Naive B cell (primary cell): ENCODE data around the gene MGAT5B. TPM values are rescaled to one million over a fixed set of nuclear protein-coding genes. Genes with fewer than 3 reads are reported as not detected.

ENCODE experiments used
- ATAC-seq, 2 donors: fragments of 150-1000 bp; cut with Tn5 transposase; 2 replicates each; pipeline ENCODE4 v1.10.0; 2021; ENCODE audit warnings: low read depth in 2 of 2, mild to moderate bottlenecking in 2 of 2, moderate library complexity in 2 of 2
- DNase-seq: peaks from one replicate; pipeline ENCODE4 v3.0.0; 2022
- H3K27ac Mint-ChIP-seq, 6 donors: one replicate each; pipeline ENCODE4 v1.8.0; 2020 to 2022; ENCODE audit warnings: mild to moderate bottlenecking in 6 of 6, mixed read lengths in 6 of 6, moderate library complexity in 5 of 6, inconsistent platforms in 2 of 6
- H3K27me3 Mint-ChIP-seq, 3 donors: one replicate each; pipeline ENCODE4 v1.8.0; 2021 to 2022; ENCODE audit warnings: mixed read lengths in 3 of 3, mild to moderate bottlenecking in 1 of 3
- H3K36me3 Mint-ChIP-seq, 2 donors: one replicate each; pipeline ENCODE4 v1.8.0; 2020 to 2022; ENCODE audit warnings: mixed read lengths in 2 of 2, inconsistent platforms in 1 of 2, mild to moderate bottlenecking in 1 of 2
- H3K4me1 Mint-ChIP-seq, 3 donors: one replicate each; pipeline ENCODE4 v1.8.0; 2020 to 2022; ENCODE audit warnings: mixed read lengths in 3 of 3, inconsistent platforms in 1 of 3, mild to moderate bottlenecking in 1 of 3, moderate library complexity in 1 of 3
- H3K4me3 Mint-ChIP-seq, 8 donors: one replicate each; pipeline ENCODE4 v1.8.0; 2020 to 2022; ENCODE audit warnings: mild to moderate bottlenecking in 8 of 8, mixed read lengths in 8 of 8, moderate library complexity in 8 of 8, inconsistent platforms in 2 of 8
- H3K9me3 Mint-ChIP-seq, 7 donors: one replicate each; pipeline ENCODE4 v1.8.0; 2020 to 2022; ENCODE audit warnings: mixed read lengths in 7 of 7, mild to moderate bottlenecking in 5 of 7, inconsistent platforms in 2 of 7, moderate library complexity in 1 of 7
- polyA plus RNA-seq, 6 donors: library from polyadenylated mRNA; unstranded; fragments of 300-500 nt; fragmentation: Illumina TruSeq; gene quantifications; one replicate each; pipeline ENCODE4 v1.2.3, GENCODE V29; 2021; ENCODE audit warnings: low read depth in 6 of 6

Gene MGAT5B
- polyA plus RNA-seq, 6 donors from 2014 or later = not detected

DNA sequence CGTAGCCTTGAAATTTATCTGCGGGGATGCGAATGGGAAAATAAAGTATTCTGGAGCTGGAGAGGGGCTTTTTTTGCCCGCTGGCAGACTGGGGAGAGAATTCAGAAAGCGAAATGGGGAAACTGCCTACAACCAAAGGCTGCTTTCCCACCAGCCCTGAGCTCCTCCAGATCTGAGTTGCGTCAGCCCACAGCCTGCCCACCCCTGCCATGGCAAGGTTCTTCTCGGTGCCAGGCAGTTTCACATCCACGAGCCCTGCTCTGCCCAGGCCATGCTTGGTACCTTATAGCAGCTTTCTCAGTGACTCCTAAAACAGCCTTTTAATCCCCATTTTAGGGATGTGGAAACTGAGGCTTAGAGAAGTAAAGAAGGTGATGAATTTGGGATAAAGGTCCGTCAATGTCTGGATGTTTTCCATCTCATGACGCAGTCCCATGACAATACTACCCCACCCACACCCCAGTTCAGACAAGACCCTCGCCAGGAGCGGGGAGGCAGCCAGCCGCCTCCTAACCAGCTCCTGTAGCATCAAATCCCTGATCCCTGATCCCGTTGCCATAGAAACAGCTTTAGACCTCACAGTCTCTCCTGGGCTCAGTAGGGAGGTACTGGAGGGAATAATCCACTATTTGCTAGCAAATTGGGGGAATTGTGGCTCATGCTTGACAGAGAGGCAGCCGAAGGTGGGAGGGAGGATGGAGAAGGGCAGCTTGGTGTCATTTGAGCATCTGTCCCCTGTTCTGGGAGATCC lies 113.5 kb downstream of the MGAT5B start:
- ATAC-seq = no peak
- no peak for DNase-seq
- H3K4me3 Mint-ChIP-seq = peak overlapping the region in 1 of 8 donors; percentile 32
- H3K4me1 Mint-ChIP-seq = peaks cover 7 to 22% (median 10%) of the 10 kb centered on the region in 3 donors
- H3K27ac Mint-ChIP-seq = peak overlapping the region in 1 of 6 donors; percentile 29
- H3K27me3 Mint-ChIP-seq = peaks cover 4 to 21% (median 9%) of the 10 kb centered on the region in 3 donors
- peaks cover 9 to 11% of the 10 kb centered on the region in 2 donors for H3K36me3 Mint-ChIP-seq
- peaks cover 5 to 24% (median 16%) of the 10 kb centered on the region in 7 donors for H3K9me3 Mint-ChIP-seq

DNA sequence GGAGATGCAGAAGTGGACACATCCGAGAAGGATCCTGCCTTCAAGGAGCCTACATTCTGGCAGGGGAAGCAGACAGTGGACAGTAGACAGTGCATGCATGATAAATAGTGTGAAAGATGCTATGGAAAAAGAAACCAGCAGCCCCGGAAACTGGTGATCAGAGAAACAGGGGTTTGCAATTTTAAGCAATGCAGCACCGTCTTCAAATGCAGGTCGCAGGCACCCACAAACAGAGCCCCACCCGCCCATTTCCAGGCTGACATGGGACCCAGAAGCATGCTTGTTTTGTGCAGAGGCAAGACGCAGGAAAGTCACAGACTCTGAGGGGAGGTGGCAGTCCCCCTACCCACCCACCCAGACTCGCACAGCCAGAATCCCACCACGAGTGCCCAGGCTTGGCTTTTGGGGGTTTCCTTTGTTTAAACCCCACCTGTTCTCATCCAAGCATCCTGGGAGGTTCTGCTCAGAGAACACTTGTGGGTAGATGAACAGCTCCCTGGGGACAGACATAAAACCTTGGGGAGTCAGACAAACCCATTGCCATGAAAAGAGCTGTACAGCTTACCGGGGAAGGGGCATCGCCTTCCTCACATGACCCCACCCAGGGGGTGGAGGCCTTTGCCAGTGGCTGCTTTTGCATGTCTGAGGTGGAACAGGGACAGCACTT lies 114.3 kb downstream of the MGAT5B start:
- peak overlapping the region in 3 of 8 donors; percentile 28 to 40 (median 36) for H3K4me3 Mint-ChIP-seq
- peaks cover 5 to 17% (median 11%) of the 10 kb centered on the region in 7 donors for H3K9me3 Mint-ChIP-seq
- H3K27me3 Mint-ChIP-seq = peaks cover 4 to 27% (median 9%) of the 10 kb centered on the region in 3 donors
- ATAC-seq = peak; percentile 39 to 51
- H3K36me3 Mint-ChIP-seq = peaks cover 9 to 11% of the 10 kb centered on the region in 2 donors
- peak overlapping the region in 1 of 6 donors; percentile 49 for H3K27ac Mint-ChIP-seq
- H3K4me1 Mint-ChIP-seq = peaks cover 11 to 28% (median 18%) of the 10 kb centered on the region in 3 donors
- DNase-seq = peak; percentile 50

DNA sequence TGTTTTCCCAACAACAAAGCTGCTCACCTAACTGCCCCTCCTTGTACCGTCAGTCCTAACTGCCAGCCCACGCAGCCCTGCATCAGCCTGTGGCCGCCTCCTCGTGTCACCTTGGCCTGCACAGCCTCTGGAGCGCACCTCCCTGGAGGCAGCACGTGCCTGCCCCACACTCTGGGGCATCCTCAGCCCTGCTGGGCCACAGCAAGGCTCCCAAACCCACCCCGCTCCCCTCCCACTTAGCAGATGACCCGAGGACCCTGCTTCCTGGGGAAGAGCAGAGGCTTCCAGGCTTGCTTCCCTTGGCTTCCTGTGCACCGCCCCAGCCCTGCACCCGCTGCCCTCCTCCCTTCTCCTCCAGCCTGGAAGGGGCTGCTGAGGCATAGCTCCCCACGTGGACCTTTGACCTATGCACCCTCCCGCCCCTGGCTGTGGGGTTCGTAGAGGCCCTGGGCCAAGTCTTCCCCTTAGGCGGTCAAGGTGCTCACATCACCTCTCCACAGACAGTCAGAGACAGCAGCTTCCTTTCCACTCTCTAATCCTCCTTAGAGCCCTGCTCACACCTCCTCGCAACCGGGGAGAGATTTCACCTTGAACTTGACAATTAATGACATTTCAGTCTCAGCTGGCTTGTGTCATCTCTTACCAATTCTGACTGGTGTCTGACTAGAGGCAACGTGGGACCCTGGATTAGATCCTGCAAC lies 115.0 kb downstream of the MGAT5B start:
- Mint-ChIP-seq H3K4me3 (peak overlapping the region in 4 of 8 donors; percentile 22 to 86 (median 44)), H3K27ac (peak overlapping the region in 4 of 6 donors; percentile 16 to 90 (median 51))
- peak; percentile 13 to 21 for ATAC-seq

DNA sequence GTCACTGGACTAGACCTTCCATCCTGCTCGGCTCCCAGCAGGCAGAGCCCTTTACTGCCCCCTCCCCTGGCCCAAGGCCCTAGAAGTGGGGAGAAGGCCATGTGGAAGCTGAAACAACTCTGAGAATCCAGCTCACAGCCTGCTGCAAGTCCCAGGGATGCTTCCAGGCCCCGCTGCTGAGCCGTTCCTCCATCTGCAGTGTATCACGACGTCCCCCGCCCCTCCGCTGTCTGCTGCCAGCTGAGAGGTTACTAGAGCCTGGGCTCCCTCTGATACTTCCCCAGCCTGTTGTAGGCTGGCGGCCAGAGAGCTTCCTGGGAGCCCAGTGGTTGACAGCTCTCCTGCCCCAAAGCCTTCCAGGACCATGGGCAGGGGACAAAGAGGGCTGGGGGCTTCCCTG lies 118.2 kb downstream of the MGAT5B start:
- Mint-ChIP-seq H3K36me3 (no peaks in the 10 kb centered on the region), H3K27me3 (peaks cover 4 to 34% (median 9%) of the 10 kb centered on the region in 3 donors), H3K4me3 (no peak overlapping the region), H3K9me3 (no peaks in the 10 kb centered on the region), H3K4me1 (peaks cover 11 to 36% (median 23%) of the 10 kb centered on the region in 3 donors), H3K27ac (peak overlapping the region in 1 of 6 donors; percentile 70)
- no peak for ATAC-seq
- DNase-seq = no peak

More for the DNA sequence above, 115.0 kb downstream of the MGAT5B start:
- DNase-seq = no peak
- Mint-ChIP-seq H3K27me3 (peaks cover 4 to 33% (median 9%) of the 10 kb centered on the region in 3 donors), H3K36me3 (peaks cover 6% of the 10 kb centered on the region in 2 donors), H3K4me1 (peaks cover 11 to 35% (median 23%) of the 10 kb centered on the region in 3 donors), H3K9me3 (peaks cover 2 to 12% (median 6%) of the 10 kb centered on the region in 7 donors)

DNA sequence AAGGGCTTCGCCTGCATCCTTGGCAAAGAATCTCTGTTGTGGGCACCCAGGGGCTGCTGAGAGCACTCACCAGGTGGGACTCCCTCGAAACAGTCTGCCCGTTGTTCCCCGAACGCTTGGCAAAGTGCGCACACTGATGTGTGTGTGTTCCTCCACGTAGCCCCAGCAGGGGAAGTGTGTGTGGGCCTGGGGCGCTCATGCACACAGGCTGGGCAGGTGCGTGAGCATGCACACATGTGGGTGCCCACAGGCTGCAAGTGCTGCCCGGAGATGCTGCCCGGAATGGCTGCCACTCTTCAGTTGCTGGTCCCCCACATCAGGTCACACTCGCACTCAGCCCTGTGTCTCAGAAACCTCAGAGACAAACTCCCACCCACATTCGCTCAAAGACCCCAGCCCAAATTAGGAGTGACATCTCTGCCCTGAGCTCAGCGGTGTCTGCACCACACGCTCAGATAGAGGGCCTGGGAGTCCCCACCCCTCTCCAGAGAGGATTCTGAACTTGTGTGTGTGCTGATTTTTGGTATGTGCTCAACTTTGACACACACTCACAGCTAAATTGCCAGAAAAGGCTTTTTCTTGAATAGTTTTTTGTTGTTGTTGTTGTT lies 119.4 kb downstream of the MGAT5B start:
- Mint-ChIP-seq H3K27me3 (peaks cover 4 to 34% (median 9%) of the 10 kb centered on the region in 3 donors), H3K4me1 (peaks cover 11 to 26% (median 23%) of the 10 kb centered on the region in 3 donors), H3K4me3 (peak overlapping the region in 3 of 8 donors; percentile 2 to 63 (median 22)), H3K9me3 (no peaks in the 10 kb centered on the region), H3K36me3 (no peaks in the 10 kb centered on the region), H3K27ac (peak overlapping the region in 5 of 6 donors; percentile 19 to 74 (median 56))
- peak; percentile 41 for DNase-seq
- ATAC-seq = peak; percentile 88

DNA sequence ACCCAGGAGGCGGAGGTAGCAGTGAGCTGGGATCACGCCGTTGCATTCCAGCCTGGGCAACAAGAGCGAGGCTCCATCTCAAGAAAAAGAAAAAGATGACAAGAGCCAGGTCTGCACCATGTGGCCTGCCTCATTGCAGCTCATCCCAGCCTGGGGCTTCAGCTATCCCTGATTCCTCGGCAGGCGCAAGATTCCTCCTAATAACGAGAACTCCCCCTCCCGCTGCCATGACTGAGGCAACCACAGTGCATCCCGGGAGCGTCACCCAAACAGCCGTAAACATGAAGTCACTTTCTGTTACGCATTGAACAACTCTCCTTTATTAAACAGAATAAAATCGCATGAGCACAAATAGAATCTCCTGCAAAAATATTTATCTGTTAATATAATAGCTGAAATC lies 120.6 kb downstream of the MGAT5B start:
- no peak overlapping the region for H3K4me3 Mint-ChIP-seq
- no peaks in the 10 kb centered on the region for H3K36me3 Mint-ChIP-seq
- H3K4me1 Mint-ChIP-seq = peaks cover 4 to 19% (median 14%) of the 10 kb centered on the region in 3 donors
- DNase-seq (no peak), ATAC-seq (no peak)
- H3K27ac Mint-ChIP-seq = peak overlapping the region in 1 of 6 donors; percentile 39
- no peaks in the 10 kb centered on the region for H3K9me3 Mint-ChIP-seq
- H3K27me3 Mint-ChIP-seq = peaks cover 0 to 27% (median under 1%) of the 10 kb centered on the region in 3 donors

DNA sequence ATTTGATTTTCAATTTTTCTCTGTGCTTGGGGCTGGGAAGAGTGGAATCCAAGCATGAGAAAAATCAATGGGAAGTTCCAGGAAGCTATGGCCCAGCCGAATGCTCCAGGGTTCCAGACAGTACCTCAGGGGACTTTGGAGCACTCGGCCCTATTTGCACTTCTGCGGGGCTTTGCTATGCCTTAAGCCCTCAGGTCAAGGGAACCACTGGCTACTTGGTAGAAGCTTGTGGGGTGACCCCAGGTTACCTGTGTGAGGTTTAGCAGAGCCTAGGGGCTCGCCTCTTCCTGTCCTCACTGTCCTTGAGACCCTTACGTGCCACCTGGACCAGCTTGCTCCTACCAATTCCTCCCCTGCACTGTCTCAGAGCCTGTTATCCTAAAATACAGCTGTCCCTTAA lies 121.3 kb downstream of the MGAT5B start:
- peaks cover 0 to 27% (median 0%) of the 10 kb centered on the region in 3 donors for H3K27me3 Mint-ChIP-seq
- peak overlapping the region in 1 of 6 donors; percentile 84 for H3K27ac Mint-ChIP-seq
- no peaks in the 10 kb centered on the region for H3K9me3 Mint-ChIP-seq
- DNase-seq = no peak
- no peaks in the 10 kb centered on the region for H3K36me3 Mint-ChIP-seq
- H3K4me3 Mint-ChIP-seq = peak overlapping the region in 1 of 8 donors; percentile 64
- peaks cover 11 to 26% (median 22%) of the 10 kb centered on the region in 3 donors for H3K4me1 Mint-ChIP-seq
- ATAC-seq = no peak

DNA sequence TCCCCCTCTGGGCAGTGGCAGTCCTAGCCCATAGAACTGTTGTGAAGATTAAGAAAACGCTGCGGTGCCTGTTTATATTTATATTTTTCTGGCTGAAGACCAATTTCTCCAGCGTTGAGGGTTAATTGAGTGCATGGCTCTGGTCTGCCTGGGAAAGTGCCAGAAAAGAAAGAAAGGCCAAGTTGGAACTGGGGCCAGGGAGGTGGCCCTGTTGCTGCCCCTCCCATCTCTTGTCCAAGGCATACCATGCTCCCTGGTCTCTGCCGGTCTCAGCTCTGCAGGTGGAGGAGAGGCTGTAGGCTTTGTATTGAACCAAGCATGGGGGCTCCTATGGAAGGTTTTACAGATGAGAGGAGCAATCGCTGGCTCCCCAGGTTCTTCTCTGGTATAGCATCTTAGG lies 124.7 kb downstream of the MGAT5B start:
- Mint-ChIP-seq H3K9me3 (no peaks in the 10 kb centered on the region), H3K27me3 (peaks cover 0 to 5% (median 0%) of the 10 kb centered on the region in 3 donors), H3K27ac (peak overlapping the region in 2 of 6 donors; percentile 33 to 41), H3K4me3 (no peak overlapping the region), H3K4me1 (peaks cover 24 to 39% (median 32%) of the 10 kb centered on the region in 3 donors), H3K36me3 (no peaks in the 10 kb centered on the region)
- DNase-seq (no peak), ATAC-seq (no peak)

DNA sequence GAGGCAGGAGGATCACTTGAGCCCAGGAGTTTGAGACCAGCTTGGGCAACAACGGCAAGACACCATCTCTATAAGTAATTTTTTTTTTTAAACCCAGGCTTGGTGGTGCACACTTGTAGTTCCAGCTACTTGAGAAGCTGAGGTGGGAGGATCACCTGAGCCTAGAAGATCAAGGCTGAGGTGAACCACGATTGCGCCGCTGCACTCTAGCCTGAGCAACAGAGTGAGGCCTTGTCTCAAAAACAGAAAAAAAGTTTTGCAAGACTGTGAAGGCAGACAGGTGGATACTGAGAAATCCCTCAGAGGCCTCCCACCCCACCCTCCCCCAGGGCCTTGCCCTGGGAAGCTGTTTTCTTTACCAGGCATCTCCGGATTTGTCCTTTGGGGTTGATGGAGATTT lies 125.4 kb downstream of the MGAT5B start:
- H3K36me3 Mint-ChIP-seq = no peaks in the 10 kb centered on the region
- H3K4me1 Mint-ChIP-seq = peaks cover 31 to 41% (median 37%) of the 10 kb centered on the region in 3 donors
- H3K27me3 Mint-ChIP-seq = no peaks in the 10 kb centered on the region
- H3K4me3 Mint-ChIP-seq = no peak overlapping the region
- no peaks in the 10 kb centered on the region for H3K9me3 Mint-ChIP-seq
- no peak for DNase-seq
- H3K27ac Mint-ChIP-seq = peak overlapping the region in 2 of 6 donors; percentile 42 to 66
- ATAC-seq = no peak

DNA sequence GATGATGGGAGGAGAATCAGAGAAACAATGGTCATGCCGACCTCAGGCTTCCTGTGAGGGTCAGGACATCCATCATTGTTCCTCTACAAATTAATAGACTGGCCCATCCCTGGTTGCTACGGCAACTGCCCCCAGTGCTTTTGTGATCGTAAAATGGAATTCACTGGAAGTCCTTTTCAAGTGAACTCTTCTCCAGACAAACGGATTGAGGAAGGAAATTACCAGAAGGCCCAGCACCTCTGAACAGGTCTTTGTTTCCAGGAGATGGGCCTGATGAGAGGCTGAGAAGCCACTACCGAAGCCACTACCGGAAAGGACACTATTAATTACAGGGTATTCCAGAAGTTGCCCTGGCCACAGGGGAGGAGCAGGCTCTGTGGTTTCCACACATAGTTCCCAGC lies 126.0 kb downstream of the MGAT5B start:
- Mint-ChIP-seq H3K4me1 (peaks cover 33 to 47% (median 41%) of the 10 kb centered on the region in 3 donors), H3K4me3 (no peak overlapping the region), H3K27ac (peak overlapping the region in 2 of 6 donors; percentile 72 to 87), H3K36me3 (no peaks in the 10 kb centered on the region), H3K9me3 (no peaks in the 10 kb centered on the region), H3K27me3 (no peaks in the 10 kb centered on the region)
- DNase-seq (no peak), ATAC-seq (no peak)

DNA sequence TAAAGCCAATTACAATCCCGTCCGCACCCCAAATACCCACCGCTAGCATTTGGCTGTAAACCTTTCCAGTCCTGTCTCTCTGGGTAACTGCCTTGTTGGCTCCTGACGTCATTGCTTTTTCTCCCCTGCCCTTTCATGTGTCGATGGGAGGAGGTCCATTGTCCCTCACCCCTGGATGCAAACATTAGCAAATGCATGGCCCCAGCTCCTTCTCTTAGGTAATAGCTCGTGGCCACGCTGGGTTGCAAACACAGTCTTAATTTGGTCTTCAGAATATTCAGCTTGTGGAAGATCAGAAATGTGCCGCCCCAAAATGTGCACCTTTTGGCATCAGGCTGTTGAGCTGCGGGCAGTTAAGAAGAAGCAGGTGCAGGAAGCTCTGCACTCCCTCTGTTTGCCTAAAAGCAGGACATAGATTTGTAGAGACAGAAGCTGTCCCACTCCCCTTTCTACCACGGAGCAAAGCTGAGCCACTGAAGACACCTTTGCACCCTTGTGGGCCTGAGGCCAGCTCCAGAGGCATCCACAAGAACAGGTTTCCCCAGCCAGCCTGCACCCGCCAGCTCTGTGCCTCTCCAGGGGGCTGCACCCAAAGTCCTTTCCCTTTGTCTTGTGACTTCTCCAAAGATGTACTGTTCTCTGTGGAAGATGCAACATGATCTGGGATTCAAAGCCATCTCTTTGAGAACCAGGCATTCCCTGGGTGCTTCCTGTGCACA lies 127.3 kb downstream of the MGAT5B start:
- DNase-seq (no peak), ATAC-seq (no peak)
- peaks cover 33 to 52% (median 41%) of the 10 kb centered on the region in 3 donors for H3K4me1 Mint-ChIP-seq
- H3K36me3 Mint-ChIP-seq = no peaks in the 10 kb centered on the region
- peak overlapping the region in 2 of 6 donors; percentile 3 to 74 for H3K27ac Mint-ChIP-seq
- H3K27me3 Mint-ChIP-seq = no peaks in the 10 kb centered on the region
- H3K4me3 Mint-ChIP-seq = peak overlapping the region in 3 of 8 donors; percentile 22 to 54 (median 31)
- H3K9me3 Mint-ChIP-seq = no peaks in the 10 kb centered on the region
